DOHH2 (cell line): Measurements from ENCODE around the gene ABHD18.

Source experiments
- EZH2phosphoT487 ChIP-seq: fragments of 200-600 bp; sonication (generic); IDR thresholded peaks from 2 replicates; pipeline ENCODE4 v1.6.1; 2017; ENCODE audit warnings: borderline replicate concordance, mild to moderate bottlenecking, antibody characterized with exemption, low read length, moderate library complexity, mixed read lengths
- TF ChIP-seq, protein P1 (sequence below): fragments of 200-600 bp; sonication (generic); IDR thresholded peaks from one replicate; pipeline ENCODE4 v1.5.1; 2014; ENCODE audit warnings: antibody characterized with exemption, mild to moderate bottlenecking, low read depth, low read length; ENCODE audit not compliant: poor library complexity, severe bottlenecking

DNA sequence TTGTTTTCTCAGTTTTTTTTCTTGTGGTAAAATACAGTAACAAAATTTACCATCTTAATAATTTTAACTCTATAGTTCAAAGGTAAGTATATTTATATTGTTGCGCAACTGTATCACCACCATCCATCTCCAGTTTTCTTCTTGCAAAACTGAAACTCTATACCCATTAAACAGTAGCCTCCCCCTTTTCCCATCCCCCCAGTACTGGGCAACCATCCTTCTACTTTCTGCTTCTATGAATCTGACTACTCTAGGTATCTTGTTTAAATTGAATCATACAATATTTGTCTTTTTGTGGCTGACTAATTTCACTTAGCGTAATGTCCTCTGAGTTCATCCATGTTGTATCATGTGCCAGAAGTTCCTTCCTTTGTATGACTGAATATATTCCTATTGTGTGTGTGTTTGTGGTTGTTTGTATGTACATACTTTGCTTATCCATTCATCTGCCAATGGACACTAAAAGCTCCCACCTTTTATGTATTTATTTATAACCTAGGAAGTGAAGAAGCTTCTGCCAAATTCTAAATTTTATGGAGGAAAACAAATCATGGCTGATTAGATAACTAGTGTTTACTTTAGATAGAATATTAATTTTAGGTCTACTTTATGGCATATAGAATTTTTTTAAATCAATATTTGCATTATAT is 10.0 kb downstream of the ABHD18 start:
- TF ChIP-seq, protein P1, sequence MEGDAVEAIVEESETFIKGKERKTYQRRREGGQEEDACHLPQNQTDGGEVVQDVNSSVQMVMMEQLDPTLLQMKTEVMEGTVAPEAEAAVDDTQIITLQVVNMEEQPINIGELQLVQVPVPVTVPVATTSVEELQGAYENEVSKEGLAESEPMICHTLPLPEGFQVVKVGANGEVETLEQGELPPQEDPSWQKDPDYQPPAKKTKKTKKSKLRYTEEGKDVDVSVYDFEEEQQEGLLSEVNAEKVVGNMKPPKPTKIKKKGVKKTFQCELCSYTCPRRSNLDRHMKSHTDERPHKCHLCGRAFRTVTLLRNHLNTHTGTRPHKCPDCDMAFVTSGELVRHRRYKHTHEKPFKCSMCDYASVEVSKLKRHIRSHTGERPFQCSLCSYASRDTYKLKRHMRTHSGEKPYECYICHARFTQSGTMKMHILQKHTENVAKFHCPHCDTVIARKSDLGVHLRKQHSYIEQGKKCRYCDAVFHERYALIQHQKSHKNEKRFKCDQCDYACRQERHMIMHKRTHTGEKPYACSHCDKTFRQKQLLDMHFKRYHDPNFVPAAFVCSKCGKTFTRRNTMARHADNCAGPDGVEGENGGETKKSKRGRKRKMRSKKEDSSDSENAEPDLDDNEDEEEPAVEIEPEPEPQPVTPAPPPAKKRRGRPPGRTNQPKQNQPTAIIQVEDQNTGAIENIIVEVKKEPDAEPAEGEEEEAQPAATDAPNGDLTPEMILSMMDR, result no peak
- no peak for TF ChIP-seq EZH2phosphoT487
